NB4 (cell line): ENCODE results near the gene CKLF.
A peak's percentile ranks its signal among the peaks of the same experiment; 100 is the strongest.

Source experiments
- DNase-seq: peaks from one replicate; pipeline ENCODE4 v3.0.0; 2010; ENCODE audit warnings: low read depth
- H3K4me3 ChIP-seq: one replicate; pipeline ENCODE4 v1.5.1; 2011; ENCODE audit warnings: mild to moderate bottlenecking, low read depth, low read length, moderate library complexity
- MYC ChIP-seq: IDR thresholded peaks from 2 replicates; pipeline ENCODE4 v1.6.1; 2011; ENCODE audit warnings: low read depth, low read length
- POLR2A ChIP-seq: IDR thresholded peaks from 2 replicates; pipeline ENCODE4 v1.6.1; 2011; ENCODE audit warnings: mild to moderate bottlenecking; ENCODE audit not compliant: insufficient read length; ENCODE audit errors: extremely low read depth
- TF ChIP-seq, protein P1 (sequence below): IDR thresholded peaks from 2 replicates; pipeline ENCODE4 v1.6.1; 2011; ENCODE audit warnings: low read depth, low read length
- TF ChIP-seq, protein P2 (sequence below): IDR thresholded peaks from one replicate; pipeline ENCODE4 v1.5.1; 2012; ENCODE audit warnings: low read depth, low read length

The CKLF gene

DNA sequence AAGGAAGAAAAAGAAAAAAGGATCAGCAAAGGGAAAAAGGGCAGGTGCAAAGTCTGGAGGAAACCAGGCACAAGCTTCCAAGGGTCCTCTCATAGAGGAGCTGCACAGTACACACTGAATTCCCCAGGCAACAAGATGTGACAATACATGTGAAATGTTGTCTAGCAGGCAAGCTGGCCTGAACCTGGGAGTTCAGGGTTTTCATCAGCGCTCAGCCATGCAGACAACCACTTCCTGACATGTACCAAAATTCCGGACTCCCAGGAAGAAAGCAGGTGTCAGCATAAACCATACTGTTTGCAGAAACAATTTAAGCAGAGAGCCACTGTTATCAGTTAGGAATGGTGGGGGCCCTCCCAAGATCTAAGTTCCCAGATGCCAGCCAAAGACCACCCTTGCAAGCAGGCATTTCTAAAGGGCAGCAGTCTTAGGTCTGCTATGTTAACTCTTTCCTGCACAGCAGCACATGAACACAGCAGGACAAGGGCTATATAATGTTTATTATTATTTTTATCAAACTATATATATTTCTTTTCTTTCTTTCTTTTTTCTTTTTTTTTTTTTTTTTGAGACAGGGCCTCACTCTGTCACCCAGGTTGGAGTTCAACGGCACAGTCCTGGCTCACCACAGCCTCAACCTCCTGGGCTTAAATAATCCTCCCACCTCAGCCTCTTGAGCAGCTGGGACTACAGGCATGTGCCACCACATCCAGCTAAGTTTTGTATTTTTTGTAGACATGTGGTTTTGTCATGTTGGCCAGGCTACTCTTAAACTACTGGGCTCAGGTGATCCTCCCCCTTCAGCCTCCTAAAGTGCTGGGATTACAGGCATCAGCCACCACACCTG lies 12.5 kb upstream of the CKLF start:
- DNase-seq: no peak
- no peak for TF ChIP-seq MYC
- TF ChIP-seq POLR2A: no peak
- TF ChIP-seq, protein P1, sequence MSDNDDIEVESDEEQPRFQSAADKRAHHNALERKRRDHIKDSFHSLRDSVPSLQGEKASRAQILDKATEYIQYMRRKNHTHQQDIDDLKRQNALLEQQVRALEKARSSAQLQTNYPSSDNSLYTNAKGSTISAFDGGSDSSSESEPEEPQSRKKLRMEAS: no peak
- TF ChIP-seq, protein P2, sequence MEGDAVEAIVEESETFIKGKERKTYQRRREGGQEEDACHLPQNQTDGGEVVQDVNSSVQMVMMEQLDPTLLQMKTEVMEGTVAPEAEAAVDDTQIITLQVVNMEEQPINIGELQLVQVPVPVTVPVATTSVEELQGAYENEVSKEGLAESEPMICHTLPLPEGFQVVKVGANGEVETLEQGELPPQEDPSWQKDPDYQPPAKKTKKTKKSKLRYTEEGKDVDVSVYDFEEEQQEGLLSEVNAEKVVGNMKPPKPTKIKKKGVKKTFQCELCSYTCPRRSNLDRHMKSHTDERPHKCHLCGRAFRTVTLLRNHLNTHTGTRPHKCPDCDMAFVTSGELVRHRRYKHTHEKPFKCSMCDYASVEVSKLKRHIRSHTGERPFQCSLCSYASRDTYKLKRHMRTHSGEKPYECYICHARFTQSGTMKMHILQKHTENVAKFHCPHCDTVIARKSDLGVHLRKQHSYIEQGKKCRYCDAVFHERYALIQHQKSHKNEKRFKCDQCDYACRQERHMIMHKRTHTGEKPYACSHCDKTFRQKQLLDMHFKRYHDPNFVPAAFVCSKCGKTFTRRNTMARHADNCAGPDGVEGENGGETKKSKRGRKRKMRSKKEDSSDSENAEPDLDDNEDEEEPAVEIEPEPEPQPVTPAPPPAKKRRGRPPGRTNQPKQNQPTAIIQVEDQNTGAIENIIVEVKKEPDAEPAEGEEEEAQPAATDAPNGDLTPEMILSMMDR: no peak
- H3K4me3 ChIP-seq: no peak overlapping the region

DNA sequence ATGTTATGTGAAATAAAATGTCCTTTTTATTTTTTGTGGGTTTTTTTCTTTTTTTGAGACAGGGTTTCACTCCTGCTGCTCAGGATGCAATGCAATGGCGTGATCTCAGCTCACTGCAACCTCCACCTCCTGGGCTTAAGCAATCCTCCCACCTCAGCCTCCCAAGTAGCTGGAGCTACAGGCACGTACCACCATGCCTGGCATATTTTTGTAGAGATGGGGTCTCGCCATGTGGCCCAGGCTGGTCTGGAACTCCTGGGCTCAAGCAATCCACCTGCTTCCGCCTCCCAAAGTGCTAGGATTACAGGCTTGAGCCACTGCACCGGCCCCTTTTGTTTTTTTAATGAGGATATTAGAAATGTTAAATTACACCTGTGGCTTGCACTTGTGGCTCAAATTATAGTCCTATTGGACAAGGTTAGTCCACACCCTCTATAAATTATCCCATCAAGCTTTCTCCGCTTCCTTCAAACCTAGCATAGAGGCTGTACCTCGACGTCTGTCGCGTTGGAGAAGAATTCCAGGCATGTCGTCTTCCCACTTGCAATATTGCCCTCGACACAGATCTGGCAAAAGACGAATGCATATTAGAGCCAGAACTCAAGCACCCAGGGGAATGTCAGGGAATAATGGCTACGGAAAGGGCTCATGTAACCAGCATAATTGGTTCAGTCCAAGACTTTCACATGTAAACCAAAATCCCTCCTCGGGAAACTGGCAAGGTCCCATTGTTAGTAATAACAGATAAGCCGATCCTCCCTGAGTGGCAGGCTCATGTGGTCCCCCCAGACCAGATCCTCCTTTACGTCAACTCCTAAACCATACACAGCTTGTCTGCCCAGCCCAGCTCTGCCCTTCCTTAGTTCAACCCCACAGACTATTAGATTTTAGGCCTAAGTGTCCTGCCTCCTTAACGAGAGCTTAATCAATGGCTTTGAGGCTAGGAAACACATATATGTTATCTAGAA lies 10.7 kb upstream of the CKLF start:
- TF ChIP-seq MYC (no peak), POLR2A (no peak)
- TF ChIP-seq, protein P2: no peak
- TF ChIP-seq, protein P1: no peak
- H3K4me3 ChIP-seq: no peak overlapping the region
- no peak for DNase-seq

- TF ChIP-seq, protein P1: no peak
- TF ChIP-seq, protein P2: no peak
- TF ChIP-seq MYC (no peak), POLR2A (no peak)
- H3K4me3 ChIP-seq: no peak overlapping the region
- no peak for DNase-seq
Observed at GRCh38 chr16:66542396-66542795, 10.0 kb upstream of the CKLF start.

DNA sequence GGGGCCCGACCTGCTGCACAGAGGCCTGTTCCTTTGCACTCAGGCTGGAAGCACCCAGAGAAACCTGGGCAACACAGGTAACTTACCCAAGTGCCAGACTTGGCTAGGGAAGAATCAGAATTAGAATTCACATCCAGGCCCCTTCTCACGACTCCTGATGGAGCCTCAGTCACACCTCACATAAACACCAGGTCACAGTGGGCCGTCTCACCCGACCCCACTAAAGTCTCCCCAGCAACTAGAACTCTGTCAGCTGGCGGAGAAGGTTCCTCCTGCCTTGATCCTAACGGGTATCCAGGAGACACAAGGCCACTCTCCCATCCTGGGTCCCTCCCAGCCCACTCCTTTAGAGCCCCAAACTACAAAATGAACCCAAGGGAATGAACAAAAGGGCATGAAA lies 8.8 kb upstream of the CKLF start:
- TF ChIP-seq, protein P1: no peak
- TF ChIP-seq MYC (no peak), POLR2A (no peak)
- TF ChIP-seq, protein P2: no peak
- no peak for DNase-seq
- no peak overlapping the region for H3K4me3 ChIP-seq

DNA sequence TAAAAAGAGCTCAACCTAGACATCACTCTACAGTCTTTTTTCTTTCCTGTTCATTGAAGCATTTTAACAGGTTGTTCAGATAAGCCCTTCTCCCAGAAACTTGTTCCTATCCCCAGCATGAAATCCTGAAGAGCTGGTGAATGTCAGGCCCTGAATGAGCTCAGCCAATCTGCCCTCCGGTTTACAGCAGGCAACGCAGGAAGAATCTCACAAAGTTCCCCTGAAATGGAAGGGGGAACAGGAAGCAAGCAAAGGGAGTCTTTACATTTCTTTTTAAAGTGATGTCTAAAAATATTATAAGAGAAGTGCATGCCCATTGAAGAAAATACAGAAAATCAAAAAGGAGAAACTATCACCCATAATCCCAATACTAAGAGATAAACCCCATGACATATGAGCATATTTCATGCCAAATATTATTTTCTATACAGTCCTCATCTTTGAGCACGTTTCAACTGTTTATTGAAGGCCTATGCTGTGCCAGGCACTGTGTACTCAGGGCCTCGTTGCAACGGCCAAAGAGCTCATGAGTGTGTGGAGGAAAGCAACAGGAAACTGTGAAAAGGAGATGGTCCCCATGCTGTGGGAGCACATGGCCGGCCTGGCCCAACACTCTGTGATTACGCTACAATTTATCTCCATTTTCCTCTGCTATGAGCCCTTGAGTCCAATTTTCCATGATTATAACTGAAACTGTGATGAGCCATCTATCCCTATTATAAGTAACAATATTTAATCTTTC lies 8.2 kb upstream of the CKLF start:
- H3K4me3 ChIP-seq: no peak overlapping the region
- TF ChIP-seq POLR2A: no peak
- TF ChIP-seq, protein P1: peak; percentile 50; the same call in 1 of the 2 replicates
- 0 out of 2 replicates have a peak, but pooled peaks have one; percentile 40 for TF ChIP-seq MYC
- DNase-seq: no peak
